ENCODE results near the gene CD3E.

DNA sequence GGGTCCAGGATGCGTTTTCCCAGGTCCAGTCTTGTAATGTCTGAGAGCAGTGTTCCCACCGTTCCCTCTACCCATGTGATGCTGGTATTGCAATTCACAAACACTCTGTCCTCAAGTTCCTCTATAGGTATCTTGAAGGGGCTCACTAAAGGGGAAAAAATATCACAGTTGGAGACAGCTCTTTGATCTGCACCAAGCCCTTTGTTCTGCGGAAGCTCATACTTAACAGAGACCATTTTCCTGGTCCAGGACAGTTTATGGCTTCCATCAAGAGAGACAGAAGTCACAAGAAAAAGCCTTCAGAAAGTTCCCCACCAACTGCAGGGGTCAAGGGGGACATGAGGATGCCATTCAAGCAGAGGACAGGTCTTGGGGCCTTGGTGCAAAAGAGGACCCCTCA lies 35.9 kb downstream of the CD3E start:
- TF ChIP-seq CTCF (IDR thresholded peaks at IDR 0.05; ENCODE audit: low read length) (no peak), EZH2 (optimal IDR thresholded peaks at IDR 0.05; ENCODE audit: low read depth, low read length) (no peak)
